HEK293T (cell line): ENCODE measurements around the gene LAMP1.

Experiments
- CTCF ChIA-PET: fragments of 350-600 bp; formaldehyde crosslinking; extraction: SDS; loops from one replicate; lab custom pipeline; 2021; ENCODE audit warnings: antibody characterized with exemption, inconsistent platforms; lab: Yijun Ruan, JAX
- POLR2A ChIA-PET: fragments of 350-600 bp; formaldehyde crosslinking; extraction: SDS; loops from one replicate; lab custom pipeline; 2020; ENCODE audit warnings: antibody characterized with exemption, inconsistent platforms; lab: Yijun Ruan, JAX
- DNase-seq: peaks from one replicate; pipeline ENCODE4 v3.0.0; 2012; ENCODE audit warnings: mixed read lengths; ENCODE audit errors: extremely low spot score
- ARNT ChIP-seq: fragments of 450-650 bp; IDR thresholded peaks from 2 replicates; pipeline ENCODE4 v1.6.1; 2017; ENCODE audit warnings: mild to moderate bottlenecking
- BHLHE40 ChIP-seq: fragments of 450-650 bp; IDR thresholded peaks from 2 replicates; pipeline ENCODE4 v1.6.1; 2016; ENCODE audit warnings: mild to moderate bottlenecking, moderate library complexity, borderline replicate concordance
- CTBP1 ChIP-seq: fragments of 450-650 bp; IDR thresholded peaks from 2 replicates; pipeline ENCODE4 v1.6.1; 2016; ENCODE audit warnings: borderline replicate concordance
- ELF4 ChIP-seq: fragments of 450-650 bp; IDR thresholded peaks from 2 replicates; pipeline ENCODE4 v1.6.1; 2017; ENCODE audit warnings: antibody characterized with exemption
- FOXA1 ChIP-seq: fragments of 450-650 bp; IDR thresholded peaks from 2 replicates; pipeline ENCODE4 v1.6.1; 2016; ENCODE audit warnings: mild to moderate bottlenecking
- FOXK2 ChIP-seq: fragments of 450-650 bp; IDR thresholded peaks from 2 replicates; pipeline ENCODE4 v1.6.1; 2016; ENCODE audit warnings: mild to moderate bottlenecking
- FOXM1 ChIP-seq: fragments of 450-650 bp; IDR thresholded peaks from 2 replicates; pipeline ENCODE4 v1.6.1; 2017; ENCODE audit warnings: mild to moderate bottlenecking, borderline replicate concordance
- HDGF ChIP-seq: fragments of 450-650 bp; IDR thresholded peaks from 2 replicates; pipeline ENCODE4 v1.6.1; 2017; ENCODE audit warnings: antibody characterized with exemption, borderline replicate concordance
- L3MBTL2 ChIP-seq: fragments of 450-650 bp; conservative IDR thresholded peaks from 2 replicates; pipeline ENCODE4 v1.6.1; 2016; ENCODE audit warnings: mild to moderate bottlenecking
- LEF1 ChIP-seq: fragments of 450-650 bp; IDR thresholded peaks from 2 replicates; pipeline ENCODE4 v1.6.1; 2017; ENCODE audit warnings: mild to moderate bottlenecking, borderline replicate concordance
- NFRKB ChIP-seq: fragments of 450-650 bp; IDR thresholded peaks from 2 replicates; pipeline ENCODE4 v1.6.1; 2016; ENCODE audit warnings: mild to moderate bottlenecking, moderate library complexity
- PKNOX1 ChIP-seq: fragments of 450-650 bp; IDR thresholded peaks from 2 replicates; pipeline ENCODE4 v1.6.1; 2016
- SP1 ChIP-seq: fragments of 450-650 bp; IDR thresholded peaks from 2 replicates; pipeline ENCODE4 v1.6.1; 2017
- SUZ12 ChIP-seq: fragments of 450-650 bp; IDR thresholded peaks from 2 replicates; pipeline ENCODE4 v1.6.1; 2016; ENCODE audit warnings: mild to moderate bottlenecking
- TARDBP ChIP-seq: fragments of 450-650 bp; IDR thresholded peaks from 2 replicates; pipeline ENCODE4 v1.6.1; 2016
- ZNF384 ChIP-seq: fragments of 450-650 bp; IDR thresholded peaks from 2 replicates; pipeline ENCODE4 v1.6.1; 2016

The LAMP1 gene

GRCh38 chr13:113324398-113324797 is 27.4 kb downstream of the LAMP1 start:
- TF ChIP-seq HDGF (no peak), ELF4 (no peak), ARNT (no peak), LEF1 (no peak), BHLHE40 (no peak), CTBP1 (no peak), FOXM1 (no peak), SP1 (no peak), PKNOX1 (no peak), TARDBP (no peak), FOXA1 (no peak), L3MBTL2 (no peak), ZNF384 (no peak), NFRKB (no peak), FOXK2 (no peak)
- DNase-seq, result no peak
- POLR2A ChIA-PET, result no interaction called here
- CTCF ChIA-PET, result no interaction called here

DNA sequence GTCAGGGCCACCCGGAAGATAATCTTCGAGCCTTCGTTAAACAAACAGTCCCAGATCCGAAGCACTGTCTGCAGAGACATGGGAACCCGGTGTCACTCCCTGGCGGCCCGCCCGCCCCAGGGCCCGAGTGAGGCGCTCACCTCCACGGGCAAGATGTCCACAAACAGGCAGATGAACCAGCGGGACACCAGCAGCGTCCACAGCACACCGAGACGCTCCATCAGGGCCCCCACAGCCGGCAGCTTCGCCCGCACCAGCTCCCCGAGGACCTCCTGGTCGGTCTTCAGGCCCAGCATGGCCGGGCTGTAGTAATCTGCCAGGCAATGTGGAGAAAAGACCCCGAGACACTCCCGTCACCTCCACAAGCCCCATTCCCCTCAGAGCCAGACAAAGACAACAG is 28.7 kb downstream of the LAMP1 start:
- CTCF ChIA-PET, result no interaction called here
- TF ChIP-seq FOXA1 (no peak), SUZ12 (no peak), ELF4 (no peak), L3MBTL2 (no peak), PKNOX1 (no peak), NFRKB (no peak), SP1 (no peak)
- POLR2A ChIA-PET, result interaction anchor here (1.7 kb wide), 1 partner anchor 33 kb away, joined by 4 read pairs; no protein-coding TSS in a partner anchor
- DNase-seq, result no peak

GRCh38 chr13:113327391-113327765 is 30.3 kb downstream of the LAMP1 start:
- DNase-seq, result no peak
- ChIA-PET CTCF (no interaction called here), POLR2A (interaction anchor here (1.7 kb wide), 1 partner anchor 35 kb away, joined by 4 read pairs; no protein-coding TSS in a partner anchor)
- TF ChIP-seq PKNOX1, result no peak

- CTCF ChIA-PET, result no interaction called here
- POLR2A ChIA-PET, result no interaction called here
- no peak for DNase-seq
- no peak for TF ChIP-seq FOXM1
- no peak for TF ChIP-seq ZNF384
- TF ChIP-seq FOXA1, result no peak
- no peak for TF ChIP-seq TARDBP
- TF ChIP-seq HDGF, result no peak
- no peak for TF ChIP-seq CTBP1
- TF ChIP-seq PKNOX1, result no peak
- no peak for TF ChIP-seq NFRKB
- no peak for TF ChIP-seq LEF1
- no peak for TF ChIP-seq BHLHE40
These were observed 30.9 kb downstream of the LAMP1 start for GRCh38 chr13:113327766-113328471.

DNA sequence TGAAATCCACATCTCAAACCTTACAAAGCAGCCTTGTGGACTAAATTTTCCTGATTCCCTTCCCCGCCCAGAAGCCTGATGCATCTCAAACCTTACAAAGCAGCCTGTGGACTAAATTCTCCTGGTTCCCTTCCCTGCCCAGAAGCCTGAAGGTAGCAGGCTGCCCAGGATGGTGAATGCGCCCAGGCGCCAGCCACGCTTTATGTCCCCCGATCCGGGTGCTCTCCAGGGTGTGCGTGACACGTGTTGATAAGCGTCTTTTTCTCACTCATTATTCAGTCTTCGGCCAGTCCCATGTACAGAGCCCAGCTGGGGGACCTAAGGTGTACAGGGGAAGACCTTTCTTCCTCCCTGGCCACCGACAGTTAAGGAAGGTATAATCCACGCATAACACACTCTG is 31.8 kb downstream of the LAMP1 start:
- DNase-seq, result no peak
- ChIA-PET POLR2A (no interaction called here), CTCF (no interaction called here)
- TF ChIP-seq L3MBTL2, result no peak
- TF ChIP-seq ELF4, result no peak
- no peak for TF ChIP-seq CTBP1
- no peak for TF ChIP-seq ZNF384
- TF ChIP-seq BHLHE40, result no peak
- no peak for TF ChIP-seq HDGF
- TF ChIP-seq SUZ12, result no peak
- no peak for TF ChIP-seq SP1
- TF ChIP-seq FOXM1, result no peak
- no peak for TF ChIP-seq LEF1
- no peak for TF ChIP-seq ARNT
- TF ChIP-seq PKNOX1, result no peak
- no peak for TF ChIP-seq FOXK2
- TF ChIP-seq FOXA1, result no peak
- no peak for TF ChIP-seq TARDBP
- TF ChIP-seq NFRKB, result no peak
